ENCODE data around the gene PPIL1. TPM values are rescaled to one million over a fixed set of nuclear protein-coding genes. Genes with fewer than 3 reads are reported as not detected.

Gene PPIL1
- total RNA-seq, 1 donor from 2014 or later = 21.2 TPM

- no peak for DNase-seq (ENCODE audit: low spot score)
Measured at GRCh38 chr6:36890112-36890663, 15.6 kb upstream of the PPIL1 start.

- no peak for DNase-seq (ENCODE audit: low spot score)
Measured at GRCh38 chr6:36888654-36889481, 14.3 kb upstream of the PPIL1 start.

GRCh38 chr6:36888115-36888643 is 13.6 kb upstream of the PPIL1 start:
- DNase-seq (ENCODE audit: low spot score) = no peak

GRCh38 chr6:36886950-36887618 is 12.5 kb upstream of the PPIL1 start:
- DNase-seq (ENCODE audit: low spot score) = no peak

GRCh38 chr6:36885461-36886401 is 11.1 kb upstream of the PPIL1 start, which contains the start of gene C6orf89:
TSS of gene C6orf89 (plus strand) at chr6:36885952. CDS start at chr6:36899445, 13,493 bp downstream.
- peak; percentile 99 for DNase-seq (ENCODE audit: low spot score)

- no peak for DNase-seq (ENCODE audit: low spot score)
Measured at GRCh38 chr6:36884610-36885009, 10.0 kb upstream of the PPIL1 start.

GRCh38 chr6:36875250-36875633 is 639 bp upstream of the PPIL1 start:
- no peak for DNase-seq (ENCODE audit: low spot score)

GRCh38 chr6:36873612-36874442 is 776 bp downstream of the PPIL1 start:
- DNase-seq (ENCODE audit: low spot score) = no peak

GRCh38 chr6:36873115-36873514 is 1.5 kb downstream of the PPIL1 start:
- no peak for DNase-seq (ENCODE audit: low spot score)

GRCh38 chr6:36871686-36872085 is 2.9 kb downstream of the PPIL1 start:
- no peak for DNase-seq (ENCODE audit: low spot score)

GRCh38 chr6:36867471-36868224 is 7.0 kb downstream of the PPIL1 start:
- no peak for DNase-seq (ENCODE audit: low spot score)

GRCh38 chr6:36865835-36866234 is 8.8 kb downstream of the PPIL1 start:
- no peak for DNase-seq (ENCODE audit: low spot score)

- DNase-seq (ENCODE audit: low spot score) = no peak
Measured at GRCh38 chr6:36863670-36864540, 10.7 kb downstream of the PPIL1 start.

- no peak for DNase-seq (ENCODE audit: low spot score)
Measured at GRCh38 chr6:36862848-36863382, 11.7 kb downstream of the PPIL1 start.

- no peak for DNase-seq (ENCODE audit: low spot score)
Measured at GRCh38 chr6:36862164-36862847, 12.3 kb downstream of the PPIL1 start.

GRCh38 chr6:36860126-36860525 is 14.5 kb downstream of the PPIL1 start:
- no peak for DNase-seq (ENCODE audit: low spot score)

GRCh38 chr6:36858407-36858981 is 16.1 kb downstream of the PPIL1 start:
- no peak for DNase-seq (ENCODE audit: low spot score)

Measured in mesenteric fat pad (tissue), 1 donor.